ENCODE measurements around the gene RHBDD1. TPM values are rescaled to one million over a fixed set of nuclear protein-coding genes. Genes with fewer than 3 reads are reported as not detected.

The RHBDD1 gene
- polyA plus RNA-seq, 3 donors, result 8.1 to 19.5 (median 15.5) TPM

DNA sequence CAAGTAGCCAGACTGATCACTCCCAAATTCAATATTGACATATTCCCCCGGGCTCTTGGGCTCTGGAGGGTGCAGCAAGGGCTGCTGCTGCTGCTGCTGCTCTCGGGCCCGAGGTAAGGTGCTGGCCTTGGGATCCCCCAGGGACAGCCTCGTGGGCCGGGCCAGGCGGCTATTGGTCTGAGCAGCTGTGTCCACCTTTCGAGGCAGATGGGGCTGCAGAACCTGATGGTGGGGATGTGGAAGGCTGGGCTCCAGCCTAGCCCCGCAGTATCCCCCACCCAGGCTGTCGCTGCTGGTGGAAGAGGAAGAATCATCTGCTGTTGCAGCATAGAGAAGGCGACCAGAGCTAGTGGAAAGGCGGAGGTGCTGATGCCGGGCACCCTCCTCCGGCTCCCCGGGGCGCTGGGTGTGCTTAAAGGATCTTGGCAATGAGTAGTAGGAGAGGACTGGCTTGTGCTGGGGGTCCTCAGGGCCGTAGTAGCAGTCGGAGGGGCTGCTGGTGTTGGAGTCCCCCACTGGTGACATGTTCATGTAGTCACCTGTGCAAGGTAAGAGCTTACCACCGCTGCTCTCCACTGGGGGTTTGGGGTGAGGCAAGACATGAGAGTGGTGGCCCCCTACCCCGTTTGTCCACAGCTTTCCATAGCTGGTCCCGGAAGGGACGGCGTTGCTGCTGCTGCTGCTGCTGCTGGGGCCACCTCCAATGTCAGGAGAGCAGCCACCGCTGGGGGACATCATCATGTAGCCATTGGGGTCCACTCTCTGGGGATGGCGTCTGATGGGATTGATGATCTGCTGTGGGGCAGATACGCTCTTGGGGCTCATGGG is 39.6 kb upstream of the RHBDD1 start:
- peaks cover 26% of the 10 kb centered on the region for H3K4me1 Mint-ChIP-seq
- intact Hi-C loops (cut with micrococcal nuclease), result no loop called here
- WGBS (ENCODE audit: insufficient coverage), result 97% methylated on average over 22 of the region's 25 CpGs

DNA sequence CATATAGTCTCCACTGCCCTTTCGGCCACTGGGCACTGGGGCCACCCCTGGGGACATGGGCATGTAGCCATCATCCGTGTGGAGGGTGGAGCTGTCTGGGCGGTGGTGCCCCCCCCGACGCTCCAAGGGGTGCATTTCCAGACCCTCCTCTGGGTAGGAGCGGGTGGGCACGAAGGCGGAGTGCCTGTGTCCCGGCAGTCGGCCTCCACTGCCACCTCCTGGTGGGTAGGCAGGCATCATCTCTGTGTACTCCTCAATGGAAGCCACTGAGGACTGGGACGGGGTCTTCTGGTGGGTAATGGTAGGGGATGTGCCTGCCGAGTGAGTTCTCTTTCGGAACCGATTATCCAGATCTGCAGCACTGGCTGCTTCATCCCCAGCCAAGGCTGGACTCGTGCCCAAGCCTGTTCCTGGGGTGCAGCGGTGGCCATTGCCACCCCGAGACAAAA is 39.0 kb upstream of the RHBDD1 start:
- Histone ChIP-seq H3K27ac (ENCODE audit: low read depth in 1 of 2, low read length in 2 of 2) (no peak overlapping the region), H3K9me3 (replicated peaks in 1 of 2; ENCODE audit: control insufficient read depth in 1 of 2, insufficient read depth in 1 of 2, low read length in 2 of 2) (peaks cover 17 to 19% of the 10 kb centered on the region in 2 donors), H3K4me3 (replicated peaks in 1 of 3; ENCODE audit: low read depth in 2 of 3, low read length in 3 of 3) (no peak overlapping the region), H4K20me1 (ENCODE audit: insufficient read depth, low read length) (no peaks in the 10 kb centered on the region), H2AFZ (ENCODE audit: insufficient read depth, low read depth, low read length, poor library complexity, severe bottlenecking) (no peak overlapping the region), H3K4me1 (ENCODE audit: control insufficient read depth in 1 of 2, insufficient read depth in 2 of 2, low read length in 2 of 2) (peaks cover 33 to 42% of the 10 kb centered on the region in 2 donors), H3K79me2 (ENCODE audit: insufficient read depth, low read length) (no peaks in the 10 kb centered on the region), H3K4me2 (replicated peaks; ENCODE audit: extremely low read depth, low read length, poor library complexity, severe bottlenecking) (no peak overlapping the region), H3K9ac (ENCODE audit: insufficient read depth, low read length, poor library complexity, severe bottlenecking) (no peak overlapping the region), H3K36me3 (replicated peaks in 1 of 2; ENCODE audit: control insufficient read depth in 1 of 2, insufficient read depth in 2 of 2, low read length in 2 of 2) (no peaks in the 10 kb centered on the region), H3K27me3 (ENCODE audit: control insufficient read depth in 2 of 2, insufficient read depth in 2 of 2, low read length in 2 of 2) (peaks cover 16 to 42% of the 10 kb centered on the region in 2 donors)
- DNase-seq, result no peak
- 82% methylated on average over 12 of the region's 17 CpGs for WGBS (ENCODE audit: insufficient coverage)
- Mint-ChIP-seq H3K27ac (peak overlapping the region in 1 of 7 donors; percentile 68), H3K4me3 (peak overlapping the region in 1 of 2 donors; percentile 89), H3K4me1 (peaks cover 31% of the 10 kb centered on the region), H3K36me3 (peaks cover 13% of the 10 kb centered on the region in 2 donors), H3K27me3 (ENCODE audit: low read depth in 3 of 3) (peaks cover 49 to 60% (median 58%) of the 10 kb centered on the region in 3 donors), H3K9me3 (peaks cover 10 to 36% (median 25%) of the 10 kb centered on the region in 7 donors)
- intact Hi-C loops (cut with micrococcal nuclease), result no loop called here
- TF ChIP-seq, protein P1, sequence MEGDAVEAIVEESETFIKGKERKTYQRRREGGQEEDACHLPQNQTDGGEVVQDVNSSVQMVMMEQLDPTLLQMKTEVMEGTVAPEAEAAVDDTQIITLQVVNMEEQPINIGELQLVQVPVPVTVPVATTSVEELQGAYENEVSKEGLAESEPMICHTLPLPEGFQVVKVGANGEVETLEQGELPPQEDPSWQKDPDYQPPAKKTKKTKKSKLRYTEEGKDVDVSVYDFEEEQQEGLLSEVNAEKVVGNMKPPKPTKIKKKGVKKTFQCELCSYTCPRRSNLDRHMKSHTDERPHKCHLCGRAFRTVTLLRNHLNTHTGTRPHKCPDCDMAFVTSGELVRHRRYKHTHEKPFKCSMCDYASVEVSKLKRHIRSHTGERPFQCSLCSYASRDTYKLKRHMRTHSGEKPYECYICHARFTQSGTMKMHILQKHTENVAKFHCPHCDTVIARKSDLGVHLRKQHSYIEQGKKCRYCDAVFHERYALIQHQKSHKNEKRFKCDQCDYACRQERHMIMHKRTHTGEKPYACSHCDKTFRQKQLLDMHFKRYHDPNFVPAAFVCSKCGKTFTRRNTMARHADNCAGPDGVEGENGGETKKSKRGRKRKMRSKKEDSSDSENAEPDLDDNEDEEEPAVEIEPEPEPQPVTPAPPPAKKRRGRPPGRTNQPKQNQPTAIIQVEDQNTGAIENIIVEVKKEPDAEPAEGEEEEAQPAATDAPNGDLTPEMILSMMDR (IDR thresholded peaks at IDR 0.05), result no peak

More for the DNA sequence above, 39.6 kb upstream of the RHBDD1 start:
- Histone ChIP-seq H3K4me1 (ENCODE audit: control insufficient read depth in 1 of 2, insufficient read depth in 2 of 2, low read length in 2 of 2) (peaks cover 31 to 44% of the 10 kb centered on the region in 2 donors), H3K4me3 (replicated peaks in 1 of 3; ENCODE audit: low read depth in 2 of 3, low read length in 3 of 3) (no peak overlapping the region), H3K9ac (ENCODE audit: insufficient read depth, low read length, poor library complexity, severe bottlenecking) (no peak overlapping the region), H3K9me3 (replicated peaks in 1 of 2; ENCODE audit: control insufficient read depth in 1 of 2, insufficient read depth in 1 of 2, low read length in 2 of 2) (peaks cover 17 to 19% of the 10 kb centered on the region in 2 donors), H4K20me1 (ENCODE audit: insufficient read depth, low read length) (no peaks in the 10 kb centered on the region), H3K4me2 (replicated peaks; ENCODE audit: extremely low read depth, low read length, poor library complexity, severe bottlenecking) (no peak overlapping the region), H2AFZ (ENCODE audit: insufficient read depth, low read depth, low read length, poor library complexity, severe bottlenecking) (no peak overlapping the region), H3K27ac (ENCODE audit: low read depth in 1 of 2, low read length in 2 of 2) (no peak overlapping the region), H3K36me3 (replicated peaks in 1 of 2; ENCODE audit: control insufficient read depth in 1 of 2, insufficient read depth in 2 of 2, low read length in 2 of 2) (no peaks in the 10 kb centered on the region), H3K79me2 (ENCODE audit: insufficient read depth, low read length) (no peaks in the 10 kb centered on the region), H3K27me3 (ENCODE audit: control insufficient read depth in 2 of 2, insufficient read depth in 2 of 2, low read length in 2 of 2) (peaks cover 9 to 36% of the 10 kb centered on the region in 2 donors)
- TF ChIP-seq, protein P1 (IDR thresholded peaks at IDR 0.05), result no peak
- Mint-ChIP-seq H3K36me3 (peaks cover 9 to 10% of the 10 kb centered on the region in 2 donors), H3K4me3 (peak overlapping the region in 1 of 2 donors; percentile 30), H3K27me3 (ENCODE audit: low read depth in 3 of 3) (peaks cover 42 to 53% (median 51%) of the 10 kb centered on the region in 3 donors), H3K27ac (peak overlapping the region in 1 of 7 donors; percentile 50), H3K9me3 (peaks cover 10 to 33% (median 22%) of the 10 kb centered on the region in 7 donors)
- no peak for DNase-seq

Data from CD14-positive monocyte (primary cell).